Erythroblast (primary cell): ENCODE measurements around the gene YPEL1.

Experiments used
- GATA1 ChIP-seq: IDR thresholded peaks from 2 replicates; pipeline ENCODE4 v1.6.1; 2011; ENCODE audit warnings: low read depth, mild to moderate bottlenecking, control low read depth, low read length, moderate library complexity
- POLR2A ChIP-seq: IDR thresholded peaks from 2 replicates; pipeline ENCODE4 v1.6.1; 2011; ENCODE audit warnings: mild to moderate bottlenecking, low read length

- TF ChIP-seq POLR2A (no peak), GATA1 (no peak)
These were observed 28.6 kb upstream of the YPEL1 start for GRCh38 chr22:21764038-21764804.
